Fibroblast of skin of back (primary cell): ENCODE measurements around the gene KRT16.
A peak's percentile ranks its signal among the peaks of the same experiment; 100 is the strongest.
"Not testable (repeated sequence)": the region's sequence is repeated elsewhere in the genome, so short reads cannot be mapped to it uniquely, and the experiment has no call there.

Experiments used
- DNase-seq: peaks from one replicate; pipeline ENCODE4 v3.0.0-alpha.2; 2013

The KRT16 gene

DNA sequence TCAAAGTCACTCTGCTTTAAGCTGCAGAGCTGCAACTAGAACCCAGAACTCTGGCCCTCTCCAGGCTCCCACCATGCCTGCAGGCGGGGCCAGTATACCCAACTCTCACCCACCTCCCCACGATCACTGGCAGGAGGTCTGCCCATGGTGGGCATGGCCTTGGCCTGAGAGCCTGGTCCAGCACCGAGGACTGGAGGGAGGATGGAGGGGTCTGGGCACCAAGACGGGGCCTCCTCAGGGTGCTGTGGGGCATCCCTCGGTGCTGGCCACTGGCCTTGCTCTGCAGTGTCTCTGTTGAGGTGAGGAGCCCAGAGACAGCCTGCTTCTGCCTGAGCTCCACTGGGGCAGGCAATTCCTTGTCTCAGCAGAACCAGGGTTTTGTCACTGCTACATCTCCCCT lies 1.5 kb upstream of the KRT16 start:
- DNase-seq, result no peak

DNA sequence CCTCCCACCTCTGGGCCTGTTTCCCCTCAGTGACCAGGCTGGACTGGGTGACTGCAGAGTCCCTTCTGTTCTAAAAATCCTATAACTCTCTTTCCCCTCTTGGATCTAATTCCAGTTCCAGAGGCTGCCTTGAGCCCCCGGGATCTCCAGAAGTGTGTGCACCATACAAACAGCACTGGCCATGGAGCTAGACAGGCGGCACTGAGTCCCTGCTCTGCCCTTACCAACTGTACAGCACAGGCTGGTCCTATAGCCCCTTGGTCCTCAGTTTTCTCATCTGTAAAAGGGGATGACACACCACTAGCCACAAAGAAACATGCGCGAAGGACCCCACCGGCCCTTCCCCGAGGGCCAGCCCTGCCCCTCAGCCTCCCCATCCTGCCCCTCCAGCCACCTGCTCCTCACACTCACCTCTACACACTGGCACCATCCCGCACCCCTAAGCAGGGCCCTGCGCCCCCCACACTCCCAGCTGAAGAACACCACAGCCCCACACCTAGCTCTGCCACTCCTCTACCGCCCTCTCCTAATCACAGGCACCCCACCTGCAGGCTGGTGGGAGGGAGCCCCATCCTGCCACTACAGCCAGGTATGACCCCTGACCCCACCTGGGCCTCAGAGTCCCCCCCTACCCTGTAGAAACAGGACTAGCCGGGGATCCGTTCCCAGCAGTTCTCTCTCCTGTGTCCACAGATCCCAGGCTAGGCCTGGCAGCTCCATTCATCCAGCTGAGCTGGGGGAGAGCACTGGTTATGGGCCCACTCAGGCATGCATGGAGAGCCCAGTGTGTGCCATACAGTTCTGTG lies 913 bp upstream of the KRT16 start:
- no peak for DNase-seq

DNA sequence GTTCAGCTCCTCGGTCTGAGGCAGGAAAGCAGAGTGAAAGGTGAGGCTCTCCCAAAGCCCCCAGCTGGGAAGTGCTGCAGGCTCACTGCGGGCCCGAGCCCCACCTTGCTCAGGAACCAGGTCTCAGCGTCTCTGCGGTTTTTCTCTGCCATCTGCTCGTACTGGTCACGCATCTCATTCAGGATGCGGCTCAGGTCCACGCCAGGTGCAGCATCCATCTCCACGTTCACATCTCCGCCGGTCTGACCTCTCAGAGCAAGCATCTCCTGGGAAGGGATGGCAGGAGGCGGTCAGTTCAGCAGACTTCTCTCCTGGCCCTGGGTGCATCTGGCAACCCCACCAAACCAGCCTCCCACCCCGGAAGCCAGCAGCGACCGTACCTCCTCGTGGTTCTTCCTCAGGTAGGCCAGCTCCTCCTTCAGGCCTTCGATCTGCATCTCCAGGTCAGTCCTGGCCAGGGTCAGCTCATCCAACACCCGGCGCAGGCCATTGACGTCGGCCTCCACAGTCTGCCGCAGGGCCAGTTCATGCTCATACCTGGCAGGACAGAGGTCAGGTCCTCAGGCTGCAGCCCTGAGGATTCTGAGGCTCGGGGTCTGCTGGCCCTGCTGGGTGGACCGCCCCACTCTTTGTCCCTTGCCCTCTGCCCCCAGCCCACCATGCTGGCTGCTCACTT lies 1.5 kb downstream of the KRT16 start:
- no peak for DNase-seq

DNA sequence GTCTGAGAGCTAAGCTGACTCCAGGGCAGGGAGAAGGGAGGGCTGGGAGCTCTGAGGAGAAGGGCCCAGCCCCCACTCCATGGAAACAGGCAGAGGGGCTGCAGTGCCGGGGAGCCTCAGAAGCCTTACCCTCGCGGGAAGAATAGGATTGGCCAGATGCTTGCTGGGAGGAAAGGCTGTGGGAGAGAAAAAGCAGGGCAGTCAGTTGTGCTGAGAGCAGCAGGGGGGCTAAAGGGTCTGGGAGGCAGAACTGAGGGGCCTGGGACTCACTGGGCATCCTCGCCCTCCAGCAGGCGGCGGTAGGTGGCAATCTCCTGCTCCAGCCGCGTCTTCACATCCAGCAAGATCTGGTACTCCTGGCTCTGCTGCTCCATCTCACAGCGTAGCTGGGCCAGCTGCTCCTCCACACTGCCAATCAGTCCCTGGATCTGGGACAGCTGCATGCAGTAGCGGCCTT lies 2.5 kb downstream of the KRT16 start:
- not testable (repeated sequence) for DNase-seq

DNA sequence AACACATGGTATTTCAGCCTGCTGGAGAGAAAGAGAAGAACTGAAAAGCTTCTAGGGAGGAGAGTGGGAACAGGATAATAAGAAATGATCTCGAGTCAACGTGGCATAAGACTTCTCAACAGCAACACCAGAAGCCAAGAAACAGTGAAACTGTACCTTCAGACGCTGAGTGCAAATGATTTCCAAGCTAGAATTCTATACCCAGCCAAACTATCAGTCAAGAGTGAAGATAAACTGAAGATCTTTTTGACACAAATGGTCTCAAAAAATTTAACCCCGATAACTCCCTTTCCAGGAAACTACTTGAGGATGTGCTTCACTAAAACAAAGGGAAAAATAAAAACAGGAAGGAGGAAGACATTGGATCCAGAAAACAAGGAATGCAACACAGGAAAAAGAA lies 5.6 kb downstream of the KRT16 start:
- DNase-seq, result not testable (repeated sequence)

DNA sequence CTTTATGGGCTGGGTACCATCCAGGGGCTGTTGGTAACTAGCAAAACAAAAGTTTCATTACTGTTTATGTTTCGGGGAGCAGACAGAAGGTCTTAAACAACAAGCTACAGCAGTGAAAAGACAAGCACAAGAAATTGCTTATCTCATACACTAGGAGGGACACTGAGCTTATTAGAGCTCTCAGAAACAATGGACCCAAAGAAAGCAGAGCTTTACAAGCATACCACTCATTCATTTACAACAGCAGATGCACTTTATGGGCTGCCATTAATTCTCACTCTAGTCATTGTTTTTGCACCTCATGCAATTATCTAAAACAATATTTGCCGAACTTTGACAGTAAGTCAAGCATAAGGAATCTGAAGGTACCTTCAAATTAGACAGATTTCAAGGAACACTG lies 10.0 kb downstream of the KRT16 start:
- no peak for DNase-seq

DNA sequence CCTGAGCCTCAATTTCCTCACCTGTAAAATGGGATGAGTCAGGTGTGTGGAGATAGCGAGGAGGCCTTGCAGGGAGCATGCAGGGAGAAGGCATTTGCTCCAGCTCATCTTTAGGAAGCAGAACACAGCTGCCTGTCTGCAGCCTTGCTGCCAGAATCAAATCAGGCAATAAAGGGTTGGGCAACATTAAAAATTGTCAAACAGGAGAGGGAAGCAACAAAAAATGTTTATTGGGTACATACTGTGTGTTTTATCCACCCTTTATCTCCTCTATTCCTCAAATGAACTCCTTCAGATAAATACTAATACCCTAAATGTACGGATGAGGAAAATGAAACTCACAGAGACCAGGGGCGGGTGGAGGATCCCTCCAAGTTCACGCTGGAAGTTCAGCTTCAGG lies 12.2 kb downstream of the KRT16 start:
- no peak for DNase-seq

DNA sequence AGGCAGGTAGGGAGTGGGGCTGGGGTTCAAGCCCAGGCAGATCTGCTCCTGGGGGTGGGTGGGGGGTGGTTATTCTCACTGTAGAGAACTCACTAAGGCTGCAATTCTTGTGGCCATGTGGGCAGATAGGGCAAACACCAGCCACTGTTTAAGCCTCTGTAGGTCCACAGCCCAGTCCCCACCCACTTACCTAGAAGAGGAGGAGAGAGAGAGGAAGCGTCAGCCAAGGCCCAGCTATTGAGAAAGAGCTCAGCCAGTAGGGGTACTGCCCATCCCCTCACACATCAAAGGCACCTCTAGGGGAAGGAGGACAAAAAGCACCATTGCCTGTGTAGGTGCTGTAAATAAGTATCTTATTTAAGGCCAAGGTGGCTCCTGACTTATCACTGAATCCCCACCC lies 12.9 kb downstream of the KRT16 start:
- no peak for DNase-seq

DNA sequence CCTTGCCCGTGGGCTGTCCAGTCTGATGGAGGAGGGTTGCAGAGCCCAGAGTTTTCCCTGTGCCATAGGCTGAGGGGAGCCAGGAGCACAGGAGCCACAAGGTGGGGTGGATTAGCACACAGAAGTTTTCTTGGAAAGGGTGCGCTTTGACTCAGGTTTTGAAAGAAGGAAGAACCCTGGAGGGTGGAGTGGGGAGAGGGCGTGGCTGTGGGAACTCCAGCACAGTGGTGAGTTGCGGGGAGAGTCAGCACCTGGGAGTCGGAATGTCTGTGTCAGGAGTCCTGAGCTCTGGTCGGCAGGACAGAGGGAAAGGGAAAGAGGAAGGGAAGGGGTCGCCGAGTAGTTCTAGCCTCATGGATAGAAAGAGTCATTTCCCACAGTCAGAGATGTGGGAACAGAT lies 17.0 kb downstream of the KRT16 start:
- DNase-seq, result no peak

DNA sequence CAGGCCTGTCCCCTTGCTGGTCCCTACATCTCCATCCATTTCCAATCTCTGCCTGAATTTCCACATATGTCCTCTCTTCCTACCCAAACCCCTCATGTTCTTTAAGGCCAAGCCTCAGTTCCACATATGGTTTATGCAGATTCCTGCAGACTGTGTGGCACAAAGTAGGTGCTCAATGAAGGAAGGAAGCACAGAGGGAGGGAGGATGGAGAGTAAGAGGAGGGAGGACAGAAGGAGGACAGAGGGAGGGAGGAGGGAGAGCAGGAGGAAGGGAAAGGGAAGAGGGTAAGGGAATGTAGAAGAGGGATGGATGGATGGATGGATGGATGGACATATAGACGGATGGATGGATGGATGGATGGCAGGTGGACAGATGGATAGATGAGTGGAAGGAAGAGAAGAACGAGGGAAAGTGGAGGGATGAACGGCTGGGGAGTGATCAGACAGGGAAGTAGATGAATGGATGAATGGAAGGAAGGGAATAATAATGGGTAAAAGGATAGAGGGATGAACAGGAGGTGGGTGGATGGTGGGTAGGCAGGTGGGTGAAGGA lies 18.1 kb downstream of the KRT16 start:
- DNase-seq, result no peak

DNA sequence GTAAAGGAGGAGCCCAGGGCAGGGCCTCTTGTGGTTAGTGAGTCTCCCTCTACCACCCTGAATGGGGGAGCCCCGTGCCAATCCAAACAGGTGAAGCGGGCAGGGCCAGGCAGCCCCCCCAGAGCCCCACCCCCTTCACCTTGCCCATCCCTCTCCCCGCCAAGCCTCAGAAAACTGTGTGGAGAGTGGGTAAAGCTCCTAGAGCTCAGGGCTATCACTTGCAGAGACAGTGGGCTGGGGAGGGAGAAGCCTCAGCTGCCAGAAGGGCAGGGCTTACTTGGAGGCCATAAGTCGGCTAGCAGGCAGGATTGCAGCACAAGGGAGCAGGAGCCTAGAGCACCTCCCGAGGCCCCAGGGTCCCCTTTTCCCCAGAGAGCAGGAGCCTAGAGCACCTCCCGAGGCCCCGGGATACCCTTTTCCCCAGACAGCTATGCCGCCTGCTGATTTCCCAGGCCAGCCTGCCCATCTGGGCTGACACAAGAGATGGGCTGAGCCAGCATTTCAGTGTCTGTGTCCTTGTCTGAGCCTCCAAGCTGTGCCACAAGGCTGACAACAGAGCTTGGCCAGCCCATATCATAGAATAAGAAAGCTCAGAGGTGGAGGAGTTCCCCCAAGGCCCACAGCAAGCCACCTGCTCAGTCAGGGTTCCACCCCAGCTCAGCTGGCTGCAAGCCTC lies 19.1 kb downstream of the KRT16 start:
- DNase-seq, result no peak

DNA sequence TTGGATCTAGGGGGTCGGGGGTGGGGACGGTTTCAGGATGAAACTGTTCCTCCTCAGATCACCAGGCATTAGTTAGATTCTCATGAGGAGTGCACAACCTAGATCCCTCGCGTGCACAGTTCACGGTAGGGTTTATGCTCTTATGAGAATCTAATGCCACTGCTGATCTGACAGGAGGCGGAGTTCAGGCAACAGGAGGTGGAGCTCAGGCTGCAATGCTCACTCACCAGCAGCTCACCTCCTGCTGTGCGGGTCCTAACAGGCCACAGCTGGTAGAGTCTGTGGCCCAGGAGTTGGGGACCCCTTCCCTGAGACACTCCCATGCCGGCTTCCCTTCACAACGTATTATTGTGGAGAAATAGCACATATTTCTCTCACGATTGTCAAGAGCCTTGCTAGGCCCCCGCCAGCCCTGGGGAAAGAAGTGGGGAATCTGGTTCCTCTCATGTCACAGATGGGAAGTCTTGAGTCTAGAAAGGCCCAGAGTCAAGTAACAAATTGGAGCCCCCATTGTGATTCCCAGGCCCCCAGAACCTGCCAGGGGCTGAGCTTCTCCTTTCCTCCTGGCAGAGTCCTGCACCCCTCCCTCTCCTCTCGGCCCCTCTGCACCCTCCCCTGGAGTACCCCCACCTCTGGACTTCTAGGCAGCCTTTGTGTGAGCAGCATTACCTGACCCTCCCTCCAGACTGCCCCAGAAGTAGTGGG lies 19.8 kb downstream of the KRT16 start:
- DNase-seq, result no peak

DNA sequence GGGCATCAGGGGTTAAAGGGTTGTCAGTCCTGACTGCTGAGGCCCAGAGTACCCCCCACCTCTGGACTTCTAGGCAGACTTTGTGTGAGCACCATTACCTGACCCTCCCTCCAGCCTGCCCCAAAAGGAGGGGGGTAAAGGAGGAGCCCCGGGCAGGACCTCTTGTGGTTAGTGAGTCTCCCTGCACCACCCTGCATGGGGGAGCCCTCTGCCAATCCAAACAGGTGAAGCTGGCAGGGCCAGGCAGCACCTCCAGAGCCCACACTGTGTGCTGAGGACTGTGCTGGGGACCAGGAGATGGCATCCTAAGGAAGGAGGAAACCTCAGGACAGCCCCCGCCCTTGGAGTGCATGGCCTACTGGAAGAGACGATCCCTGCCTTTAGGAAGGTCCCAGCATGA lies 23.3 kb downstream of the KRT16 start:
- DNase-seq, result no peak

DNA sequence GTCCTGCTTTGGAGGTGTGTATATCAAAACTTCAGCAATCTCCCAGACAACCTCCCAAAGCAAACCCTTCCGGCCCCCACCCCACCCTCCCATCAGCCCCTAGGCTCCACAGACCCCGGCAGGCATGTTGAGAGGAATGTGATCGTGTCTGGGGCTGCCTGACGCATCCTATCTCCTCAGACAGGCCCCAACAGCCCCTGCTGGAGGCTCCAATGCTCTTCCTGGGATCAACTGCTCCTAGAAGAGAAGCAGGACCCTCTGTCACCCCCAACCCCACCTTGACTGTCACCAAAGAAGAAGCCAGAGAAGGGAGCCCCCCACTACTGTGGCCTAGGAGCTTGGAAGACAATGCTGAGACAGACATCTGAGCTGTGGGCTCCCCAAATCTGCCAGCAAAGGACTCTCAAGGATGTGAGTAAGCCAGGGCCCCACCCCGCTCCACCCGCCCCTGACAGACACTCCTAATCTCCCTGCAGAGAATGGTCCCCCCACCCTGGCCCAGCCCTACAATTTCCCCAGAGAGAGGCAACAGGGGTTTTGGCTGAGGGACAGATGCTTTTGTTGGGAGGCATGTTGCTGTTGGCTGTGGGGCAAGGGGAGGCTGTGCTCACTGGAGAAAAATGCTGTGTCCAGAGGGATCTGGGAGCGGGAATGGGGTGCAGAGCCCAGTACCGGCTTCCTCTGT lies 24.3 kb downstream of the KRT16 start:
- DNase-seq, result peak; percentile 70

DNA sequence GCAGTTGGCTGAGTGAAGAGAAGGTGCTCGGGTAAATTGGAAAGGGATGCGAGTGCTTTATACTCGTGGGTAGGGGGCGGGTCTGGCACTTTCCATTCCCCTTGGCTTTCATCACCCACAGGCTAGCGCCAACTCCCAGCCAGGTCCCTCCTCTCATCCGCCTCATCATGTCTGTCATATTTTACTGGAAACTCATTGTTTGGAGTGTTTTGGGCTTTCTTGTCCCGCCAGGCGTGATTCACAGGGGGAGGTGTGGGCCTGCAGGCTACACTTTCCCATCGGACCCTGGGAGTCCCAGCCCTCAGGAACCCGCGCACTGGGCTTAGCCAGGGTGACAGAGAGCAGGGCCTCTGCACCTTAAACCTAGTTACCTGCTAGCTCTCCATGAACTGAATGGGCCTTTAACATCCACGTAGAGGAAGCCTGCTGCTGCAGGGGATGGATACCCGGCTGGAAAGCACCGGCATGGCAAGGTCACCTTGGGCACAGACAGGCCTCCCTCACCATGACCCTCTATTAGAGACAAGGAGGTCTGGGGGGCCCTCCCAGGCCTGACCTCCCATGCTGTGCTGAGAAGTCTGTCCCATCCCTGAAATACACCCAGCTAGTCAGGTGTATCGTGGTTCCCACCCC lies 25.6 kb downstream of the KRT16 start, which contains the start of gene KRT14:
KRT14 (minus strand) TSS at position 33 of the 633 bp plus-strand sequence. CDS start 61 bp downstream, outside the sequence.
- peak; percentile 61 for DNase-seq

DNA sequence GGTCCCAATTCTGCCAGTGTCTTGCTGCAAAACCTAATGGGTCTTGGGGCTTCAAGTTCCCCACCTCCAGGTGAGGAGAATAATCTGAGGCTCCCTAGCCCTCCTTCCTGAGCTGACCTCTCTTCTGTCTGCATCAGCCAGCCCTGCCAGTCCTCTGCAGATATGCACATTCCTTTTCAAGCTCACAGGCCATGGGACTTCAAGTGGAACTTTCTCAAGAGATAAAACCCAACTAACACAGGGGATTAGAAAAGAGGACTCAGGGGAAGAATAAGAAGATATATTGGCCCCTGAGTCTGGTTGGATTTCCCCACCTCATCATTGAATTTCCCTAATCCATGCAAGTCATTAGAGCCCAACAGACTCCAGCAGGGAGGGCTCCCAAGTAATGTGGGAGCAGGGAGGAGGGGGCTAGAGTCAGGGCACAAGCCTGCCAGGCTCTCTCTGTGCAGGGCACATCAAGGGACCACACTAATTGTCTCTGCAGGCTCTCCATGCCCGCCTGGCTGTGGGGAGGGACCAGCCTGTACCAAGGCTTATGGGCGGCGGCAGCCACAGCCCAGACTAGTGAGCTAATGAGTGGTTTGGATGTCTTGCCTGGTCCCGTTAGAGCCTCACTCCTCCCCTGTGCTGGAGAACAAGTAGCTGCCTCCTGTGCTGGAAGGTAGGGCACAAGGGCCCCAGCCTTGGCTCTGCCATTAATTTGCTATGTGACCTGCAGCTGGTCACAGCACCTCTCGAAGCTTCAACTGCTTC lies 27.1 kb downstream of the KRT16 start:
- DNase-seq, result no peak

DNA sequence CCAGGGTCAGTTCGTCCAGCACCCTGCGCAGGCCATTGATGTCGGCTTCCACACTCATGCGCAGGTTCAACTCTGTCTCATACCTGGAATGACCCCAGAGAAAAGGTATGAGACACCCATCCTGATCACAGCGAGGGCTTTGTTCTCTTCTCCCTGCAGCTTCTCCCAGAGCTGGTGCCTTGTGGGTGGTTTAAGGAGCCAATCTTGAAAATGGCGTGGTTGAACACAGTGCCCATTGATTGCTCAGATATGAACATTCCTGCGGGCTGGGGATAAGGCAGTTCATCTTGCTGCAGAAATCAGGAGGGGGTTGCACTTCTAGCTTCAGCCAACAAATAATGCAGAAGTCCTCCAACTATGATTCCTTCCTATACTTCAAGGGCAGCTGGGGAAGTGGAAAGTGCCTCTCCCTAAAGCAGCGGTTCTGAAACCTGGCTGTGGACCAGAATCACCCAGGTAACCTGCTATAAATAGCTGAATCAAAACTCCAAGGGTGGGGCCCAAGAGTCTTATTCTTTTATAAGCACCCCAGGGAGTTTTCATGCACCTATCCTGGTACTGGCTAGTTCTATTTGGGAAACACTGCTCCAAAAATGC lies 28.1 kb downstream of the KRT16 start:
- DNase-seq, result not testable (repeated sequence)

DNA sequence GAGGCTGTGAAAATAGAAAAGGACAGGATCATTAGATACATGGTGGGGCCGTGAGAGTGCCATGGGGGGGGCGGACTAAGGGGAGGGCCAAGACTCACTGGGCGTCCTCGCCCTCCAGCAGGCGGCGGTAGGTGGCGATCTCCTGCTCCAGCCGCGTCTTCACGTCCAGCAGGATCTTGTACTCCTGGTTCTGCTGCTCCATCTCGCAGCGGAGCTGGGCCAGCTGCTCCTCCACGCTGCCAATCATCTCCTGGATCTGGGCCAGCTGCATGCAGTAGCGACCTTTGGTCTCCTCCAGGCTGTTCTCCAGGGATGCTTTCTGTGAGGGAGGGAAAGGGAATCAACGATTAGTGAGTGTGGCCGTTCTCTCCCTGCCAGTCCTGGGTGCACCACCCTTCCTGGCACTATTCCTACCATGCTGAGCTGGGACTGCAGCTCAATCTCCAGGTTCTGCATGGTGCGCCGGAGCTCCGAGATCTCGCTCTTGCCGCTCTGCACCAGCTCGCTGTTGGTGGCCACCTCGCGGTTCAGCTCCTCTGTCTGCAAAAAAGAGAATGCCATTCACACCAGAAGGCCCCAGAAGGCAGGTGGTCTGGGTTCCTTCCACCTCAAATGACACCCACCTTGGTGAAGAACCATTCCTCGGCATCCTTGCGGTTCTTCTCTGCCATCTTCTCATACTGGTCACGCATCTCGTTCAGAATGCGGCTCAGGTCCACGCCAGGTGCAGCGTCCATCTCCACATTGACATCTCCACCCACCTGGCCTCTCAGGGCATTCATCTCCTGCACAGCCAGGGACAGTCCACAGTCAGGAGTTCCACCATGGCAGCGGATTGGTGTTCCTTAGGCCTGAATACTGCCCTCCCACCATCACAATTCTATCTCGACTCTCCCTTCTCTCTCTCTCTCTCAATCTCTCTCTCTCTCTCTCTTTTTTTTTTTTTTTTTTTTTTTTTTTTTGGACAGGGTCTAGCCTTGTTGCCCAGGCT lies 29.1 kb downstream of the KRT16 start:
- no peak for DNase-seq
